ENCODE results near the gene KRTAP4-7.
"Not testable (repeated sequence)": the region's sequence is repeated elsewhere in the genome, so short reads cannot be mapped to it uniquely, and the experiment has no call there.

Gene KRTAP4-7

GRCh38 chr17:41061964-41062363 lies 22.0 kb upstream of the KRTAP4-7 start:
- CTCF ChIA-PET, result interaction anchor here (0.9 kb wide), 1 partner anchor 205 kb away, joined by 3 read pairs; no protein-coding TSS in a partner anchor
- DNase-seq (ENCODE audit: extremely low spot score), result no peak
- POLR2A ChIA-PET, result no interaction called here
- TF ChIP-seq CTCF (IDR thresholded peaks at IDR 0.05; ENCODE audit: control extremely low read depth, extremely low read depth, low read depth, missing control alignments), result no peak

GRCh38 chr17:41063449-41063848 lies 20.5 kb upstream of the KRTAP4-7 start:
- TF ChIP-seq CTCF (IDR thresholded peaks at IDR 0.05; ENCODE audit: control extremely low read depth, extremely low read depth, low read depth, missing control alignments), result no peak
- CTCF ChIA-PET, result no interaction called here
- no peak for DNase-seq (ENCODE audit: extremely low spot score)
- POLR2A ChIA-PET, result no interaction called here

DNA sequence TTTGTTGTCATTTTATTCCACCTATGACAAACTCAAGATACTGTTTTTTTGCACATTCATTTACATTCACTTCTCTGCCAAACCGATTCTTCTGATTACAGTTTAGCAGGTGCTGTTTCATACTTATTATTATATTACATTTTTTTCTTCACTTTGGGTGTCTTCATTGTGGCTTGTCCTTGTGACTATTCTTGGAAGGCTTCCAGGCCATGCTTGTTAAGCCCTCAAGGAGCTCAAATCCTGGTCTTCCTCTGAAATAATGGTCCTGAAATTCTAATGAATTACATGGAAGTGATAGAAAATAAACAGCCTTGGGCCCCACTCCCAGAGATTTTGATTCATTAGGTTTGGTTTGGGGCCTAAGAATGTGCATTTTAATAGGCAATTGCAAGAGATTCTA lies 19.6 kb upstream of the KRTAP4-7 start:
- no peak for DNase-seq (ENCODE audit: extremely low spot score)
- no peak for TF ChIP-seq CTCF (IDR thresholded peaks at IDR 0.05; ENCODE audit: control extremely low read depth, extremely low read depth, low read depth, missing control alignments)
- CTCF ChIA-PET, result no interaction called here
- POLR2A ChIA-PET, result no interaction called here

GRCh38 chr17:41065016-41065689 lies 18.8 kb upstream of the KRTAP4-7 start:
- POLR2A ChIA-PET; DNase-seq (ENCODE audit: extremely low spot score); CTCF ChIA-PET: not testable (repeated sequence)

DNA sequence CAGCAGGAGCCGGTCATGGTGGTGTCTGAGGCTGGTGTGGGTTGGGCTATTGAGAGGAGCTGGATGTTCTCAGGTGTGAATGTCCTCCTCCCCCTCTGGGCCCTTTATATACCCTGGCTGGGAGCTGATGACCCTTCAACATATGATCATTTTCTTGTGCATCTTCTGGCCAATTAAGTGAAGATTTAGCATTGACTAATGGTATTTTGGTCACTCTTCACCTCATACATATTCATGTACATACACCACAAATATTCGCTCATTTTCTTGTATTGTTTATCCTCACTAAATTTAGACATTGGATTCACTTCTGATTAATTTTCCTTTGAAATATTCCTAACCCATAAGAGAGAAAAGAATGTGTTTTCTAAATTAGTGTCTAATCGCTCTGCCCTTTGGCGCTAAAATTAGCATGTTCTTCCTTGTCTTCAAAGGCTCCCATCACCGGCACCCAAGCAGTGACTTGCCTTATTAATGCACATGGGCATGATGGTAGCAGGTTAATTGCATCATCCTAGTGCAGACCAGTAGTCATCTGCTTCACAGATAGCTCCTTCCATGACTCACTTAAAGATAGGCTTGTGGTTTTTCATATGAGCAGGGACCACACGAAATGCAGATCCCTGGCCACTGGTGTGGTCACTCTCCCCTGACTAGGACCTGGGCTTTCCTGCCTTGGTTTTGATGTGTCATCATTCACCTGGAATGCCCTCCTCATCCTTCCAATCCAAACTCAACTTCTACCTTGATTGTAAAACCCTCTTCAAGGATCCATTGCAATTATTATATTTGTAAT lies 17.9 kb upstream of the KRTAP4-7 start, which contains the start of gene KRTAP2-4:
TSS of gene KRTAP2-4 (minus strand) at position 51 of the 796 bp plus-strand sequence. CDS start at position 17, 34 bp downstream.
- DNase-seq (ENCODE audit: extremely low spot score), result no peak
- TF ChIP-seq CTCF (IDR thresholded peaks at IDR 0.05; ENCODE audit: control extremely low read depth, extremely low read depth, low read depth, missing control alignments), result no peak
- CTCF ChIA-PET, result no interaction called here
- POLR2A ChIA-PET, result no interaction called here

DNA sequence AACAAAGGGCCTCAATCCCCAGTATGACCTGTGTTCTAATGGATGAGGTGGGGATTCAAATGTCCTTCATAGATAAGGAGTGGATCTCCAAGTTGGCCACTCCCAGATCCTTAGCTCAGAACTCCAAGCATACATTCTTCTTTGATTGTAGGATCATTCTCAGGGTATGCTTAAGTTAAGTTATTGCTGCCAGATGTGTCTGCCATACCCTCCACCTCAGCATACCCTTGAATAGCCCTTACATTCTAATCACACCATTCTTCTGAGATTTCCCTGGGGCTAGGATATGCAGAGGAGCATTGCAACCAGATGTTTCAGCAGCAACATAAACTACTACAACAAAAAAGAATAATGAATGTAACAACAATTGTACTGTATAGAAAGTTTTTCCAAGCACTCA lies 16.7 kb upstream of the KRTAP4-7 start:
- TF ChIP-seq CTCF (IDR thresholded peaks at IDR 0.05; ENCODE audit: control extremely low read depth, extremely low read depth, low read depth, missing control alignments), result no peak
- ChIA-PET POLR2A (no interaction called here), CTCF (no interaction called here)
- DNase-seq (ENCODE audit: extremely low spot score), result no peak

- POLR2A ChIA-PET, result no interaction called here
- no peak for TF ChIP-seq CTCF (IDR thresholded peaks at IDR 0.05; ENCODE audit: control extremely low read depth, extremely low read depth, low read depth, missing control alignments)
- CTCF ChIA-PET, result no interaction called here
- no peak for DNase-seq (ENCODE audit: extremely low spot score)
These were observed 14.9 kb upstream of the KRTAP4-7 start for GRCh38 chr17:41069031-41069430.

Measured in GM10248 (cell line).